Panc1 (cell line): ENCODE measurements around the gene TANK. TPM values are rescaled to one million over a fixed set of nuclear protein-coding genes. Genes with fewer than 3 reads are reported as not detected.

Experiments used
- ATAC-seq: fragments of 200-7000 bp; cut with Tn5 transposase; 2 replicates; pipeline ENCODE4 v1.9.1; 2020; ENCODE audit warnings: mild to moderate bottlenecking, moderate library complexity
- BruUV-seq: library from RNA; stranded (reverse); fragments of 400-500 nt; replicated peaks from 2 replicates; lab custom pipeline; 2021; lab: Mats Ljungman, UMichigan
- CTCF ChIA-PET: fragments of 300-600 bp; sonication (Branson Sonifier 250); formaldehyde crosslinking; loops from one replicate; lab custom pipeline; 2022; ENCODE audit warnings: antibody characterized with exemption; lab: Charles Lee
- POLR2A ChIA-PET: fragments of 300-600 bp; sonication (Branson Sonifier 250); formaldehyde crosslinking; loops from one replicate; lab custom pipeline; 2022; ENCODE audit warnings: antibody characterized with exemption; lab: Charles Lee
- DNase-seq: peaks from one replicate; pipeline ENCODE4 v3.0.0-alpha.2; 2010; ENCODE audit warnings: low read depth, low spot score
- H3K27ac ChIP-seq: 2 replicates; pipeline ENCODE4 v1.5.1; 2011; ENCODE audit warnings: mild to moderate bottlenecking, low read length, inconsistent platforms
- H3K27me3 ChIP-seq: fragments of 200-500 bp; sonication (Bioruptor generic); 2 replicates; pipeline ENCODE4 v1.6.0; 2014; ENCODE audit warnings: low read length, inconsistent platforms; ENCODE audit not compliant: control insufficient read depth, insufficient read depth
- H3K36me3 ChIP-seq: fragments of 200-500 bp; sonication (Bioruptor generic); 2 replicates; pipeline ENCODE4 v1.5.1; 2014; ENCODE audit warnings: inconsistent platforms, mild to moderate bottlenecking, low read length, moderate library complexity; ENCODE audit not compliant: control insufficient read depth, insufficient read depth
- H3K4me1 ChIP-seq: 2 replicates; pipeline ENCODE4 v1.5.1; 2011; ENCODE audit warnings: inconsistent platforms, mild to moderate bottlenecking, low read length, moderate library complexity; ENCODE audit not compliant: control insufficient read depth, insufficient read depth
- H3K4me3 ChIP-seq, 2 experiments: 2 replicates each; pipeline ENCODE4 v1.5.1; 2011 to 2012; ENCODE audit warnings: low read depth in 2 of 2, low read length in 2 of 2, mild to moderate bottlenecking in 2 of 2, inconsistent platforms in 1 of 2, moderate library complexity in 1 of 2
- H3K9me3 ChIP-seq: fragments of 200-500 bp; sonication (Bioruptor generic); 2 replicates; pipeline ENCODE4 v1.5.1; 2014; ENCODE audit warnings: low read depth, mild to moderate bottlenecking, inconsistent platforms, low read length, moderate library complexity; ENCODE audit not compliant: control insufficient read depth, insufficient read depth
- POLR2AphosphoS5 ChIP-seq: IDR thresholded peaks from 2 replicates; pipeline ENCODE4 v1.6.1; 2012; ENCODE audit warnings: mild to moderate bottlenecking, low read depth, low read length, moderate library complexity
- SIN3A ChIP-seq: IDR thresholded peaks from 2 replicates; pipeline ENCODE4 v1.6.1; 2012; ENCODE audit warnings: low read depth, mild to moderate bottlenecking, low read length, moderate library complexity, borderline replicate concordance; ENCODE audit not compliant: insufficient read depth
- TCF7L2 ChIP-seq: IDR thresholded peaks from 2 replicates; pipeline ENCODE4 v1.6.1; 2011; ENCODE audit warnings: mild to moderate bottlenecking, low read depth, low read length, inconsistent platforms
- in situ Hi-C: cut with HindIII; loops from 2 replicates; pipeline ENCODE4 v1.10.0; 2016; ENCODE audit warnings: low sequenced_read_pairs, low pct_unique_long_range_greater_than_20kb
- intact Hi-C: fragments of 100-400 bp; cut with micrococcal nuclease; formaldehyde crosslinking; loops from one replicate; pipeline ENCODE4 v1.10.0; 2022; ENCODE audit not compliant: unreplicated experiment
- total RNA-seq: library from RNA; stranded (reverse); gene quantifications from one replicate; pipeline ENCODE4 v1.2.1, GENCODE V29; 2021; ENCODE audit not compliant: unreplicated experiment
- TF ChIP-seq, protein P1 (sequence below): fragments of 450-650 bp; IDR thresholded peaks from 2 replicates; pipeline ENCODE4 v1.5.1; 2017; ENCODE audit warnings: mild to moderate bottlenecking
- TF ChIP-seq, protein P2 (sequence below), 2 experiments: IDR thresholded peaks; 2 replicates each; pipeline ENCODE4 v1.6.1; 2011 to 2012; ENCODE audit warnings: low read depth in 2 of 2, control low read depth in 1 of 2, low read length in 1 of 2, mild to moderate bottlenecking in 1 of 2, moderate library complexity in 1 of 2; ENCODE audit not compliant: insufficient read depth in 1 of 2

Gene TANK
- total RNA-seq, 1 experiment from 2014 or later = 36.0 TPM

GRCh38 chr2:161172901-161173540 is 12.8 kb downstream of the TANK start:
- Histone ChIP-seq H3K4me3 (no peak overlapping the region), H3K9me3 (no peaks in the 10 kb centered on the region; the same call in 1 of the 2 replicates), H3K36me3 (no peaks in the 10 kb centered on the region), H3K4me1 (peaks cover 9% of the 10 kb centered on the region; the same call in 1 of the 2 replicates), H3K27me3 (no peaks in the 10 kb centered on the region), H3K27ac (no peak overlapping the region)
- ChIA-PET POLR2A (no interaction called here), CTCF (no interaction called here)
- no peak for DNase-seq
- BruUV-seq = no TSS peak
- no peak for TF ChIP-seq POLR2AphosphoS5
- no peak for TF ChIP-seq TCF7L2
- TF ChIP-seq, protein P1, sequence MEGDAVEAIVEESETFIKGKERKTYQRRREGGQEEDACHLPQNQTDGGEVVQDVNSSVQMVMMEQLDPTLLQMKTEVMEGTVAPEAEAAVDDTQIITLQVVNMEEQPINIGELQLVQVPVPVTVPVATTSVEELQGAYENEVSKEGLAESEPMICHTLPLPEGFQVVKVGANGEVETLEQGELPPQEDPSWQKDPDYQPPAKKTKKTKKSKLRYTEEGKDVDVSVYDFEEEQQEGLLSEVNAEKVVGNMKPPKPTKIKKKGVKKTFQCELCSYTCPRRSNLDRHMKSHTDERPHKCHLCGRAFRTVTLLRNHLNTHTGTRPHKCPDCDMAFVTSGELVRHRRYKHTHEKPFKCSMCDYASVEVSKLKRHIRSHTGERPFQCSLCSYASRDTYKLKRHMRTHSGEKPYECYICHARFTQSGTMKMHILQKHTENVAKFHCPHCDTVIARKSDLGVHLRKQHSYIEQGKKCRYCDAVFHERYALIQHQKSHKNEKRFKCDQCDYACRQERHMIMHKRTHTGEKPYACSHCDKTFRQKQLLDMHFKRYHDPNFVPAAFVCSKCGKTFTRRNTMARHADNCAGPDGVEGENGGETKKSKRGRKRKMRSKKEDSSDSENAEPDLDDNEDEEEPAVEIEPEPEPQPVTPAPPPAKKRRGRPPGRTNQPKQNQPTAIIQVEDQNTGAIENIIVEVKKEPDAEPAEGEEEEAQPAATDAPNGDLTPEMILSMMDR = no peak
- TF ChIP-seq, protein P2, sequence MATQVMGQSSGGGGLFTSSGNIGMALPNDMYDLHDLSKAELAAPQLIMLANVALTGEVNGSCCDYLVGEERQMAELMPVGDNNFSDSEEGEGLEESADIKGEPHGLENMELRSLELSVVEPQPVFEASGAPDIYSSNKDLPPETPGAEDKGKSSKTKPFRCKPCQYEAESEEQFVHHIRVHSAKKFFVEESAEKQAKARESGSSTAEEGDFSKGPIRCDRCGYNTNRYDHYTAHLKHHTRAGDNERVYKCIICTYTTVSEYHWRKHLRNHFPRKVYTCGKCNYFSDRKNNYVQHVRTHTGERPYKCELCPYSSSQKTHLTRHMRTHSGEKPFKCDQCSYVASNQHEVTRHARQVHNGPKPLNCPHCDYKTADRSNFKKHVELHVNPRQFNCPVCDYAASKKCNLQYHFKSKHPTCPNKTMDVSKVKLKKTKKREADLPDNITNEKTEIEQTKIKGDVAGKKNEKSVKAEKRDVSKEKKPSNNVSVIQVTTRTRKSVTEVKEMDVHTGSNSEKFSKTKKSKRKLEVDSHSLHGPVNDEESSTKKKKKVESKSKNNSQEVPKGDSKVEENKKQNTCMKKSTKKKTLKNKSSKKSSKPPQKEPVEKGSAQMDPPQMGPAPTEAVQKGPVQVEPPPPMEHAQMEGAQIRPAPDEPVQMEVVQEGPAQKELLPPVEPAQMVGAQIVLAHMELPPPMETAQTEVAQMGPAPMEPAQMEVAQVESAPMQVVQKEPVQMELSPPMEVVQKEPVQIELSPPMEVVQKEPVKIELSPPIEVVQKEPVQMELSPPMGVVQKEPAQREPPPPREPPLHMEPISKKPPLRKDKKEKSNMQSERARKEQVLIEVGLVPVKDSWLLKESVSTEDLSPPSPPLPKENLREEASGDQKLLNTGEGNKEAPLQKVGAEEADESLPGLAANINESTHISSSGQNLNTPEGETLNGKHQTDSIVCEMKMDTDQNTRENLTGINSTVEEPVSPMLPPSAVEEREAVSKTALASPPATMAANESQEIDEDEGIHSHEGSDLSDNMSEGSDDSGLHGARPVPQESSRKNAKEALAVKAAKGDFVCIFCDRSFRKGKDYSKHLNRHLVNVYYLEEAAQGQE (IDR thresholded peaks at IDR 0.05; ENCODE audit: insufficient read depth in 1 of 2, low read depth in 2 of 2, low read length in 1 of 2) = no peak
- TF ChIP-seq SIN3A = no peak
- in situ Hi-C loops (no loop called here), intact Hi-C loops (no loop called here)
- no peak for ATAC-seq

GRCh38 chr2:161173541-161174194 is 13.4 kb downstream of the TANK start:
- CTCF ChIA-PET = no interaction called here
- no peak for ATAC-seq

More at GRCh38 chr2:161173541-161174194, 13.4 kb downstream of the TANK start:
- POLR2A ChIA-PET = no interaction called here
- H3K27me3 ChIP-seq = no peaks in the 10 kb centered on the region
- H3K36me3 ChIP-seq = no peaks in the 10 kb centered on the region
- no peak overlapping the region for H3K27ac ChIP-seq
- intact Hi-C loops = no loop called here
- peaks cover 9% of the 10 kb centered on the region; the same call in 1 of the 2 replicates for H3K4me1 ChIP-seq
- TF ChIP-seq, protein P2 (IDR thresholded peaks at IDR 0.05; ENCODE audit: insufficient read depth in 1 of 2, low read depth in 2 of 2, low read length in 1 of 2) = no peak
- TF ChIP-seq TCF7L2 (no peak), POLR2AphosphoS5 (no peak), SIN3A (no peak)
- TF ChIP-seq, protein P1 = no peak
- no peaks in the 10 kb centered on the region; the same call in 1 of the 2 replicates for H3K9me3 ChIP-seq
- no peak overlapping the region for H3K4me3 ChIP-seq
- no TSS peak for BruUV-seq
- in situ Hi-C loops = no loop called here
- no peak for DNase-seq
